ENCODE results near the gene CYP17A1.
"Not testable (repeated sequence)": the region's sequence is repeated elsewhere in the genome, so short reads cannot be mapped to it uniquely, and the experiment has no call there.

The CYP17A1 gene

DNA sequence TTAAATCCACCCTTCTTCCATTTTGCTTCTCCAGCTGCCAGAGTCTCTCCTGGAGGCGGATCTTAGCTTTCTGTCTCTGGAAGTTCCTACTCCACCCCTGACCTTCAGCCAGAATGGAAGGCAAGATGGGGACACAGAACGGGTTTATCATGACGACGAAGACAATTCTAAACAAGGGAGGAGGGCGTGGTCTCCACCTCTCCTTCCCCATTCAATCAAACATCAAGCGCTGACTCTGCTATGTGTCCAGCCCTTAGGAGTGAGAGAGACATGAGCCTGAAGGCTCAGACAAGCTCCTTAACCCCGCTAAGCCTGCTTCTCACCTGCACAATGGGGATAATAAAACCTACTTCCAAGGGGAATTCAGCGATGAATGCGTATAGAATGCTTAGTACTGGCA lies 3.1 kb downstream of the CYP17A1 start:
- 80% methylated on average over 9 of the region's 9 CpGs for WGBS
- H3K4me3 ChIP-seq (ENCODE audit: low read length), result no peak overlapping the region

DNA sequence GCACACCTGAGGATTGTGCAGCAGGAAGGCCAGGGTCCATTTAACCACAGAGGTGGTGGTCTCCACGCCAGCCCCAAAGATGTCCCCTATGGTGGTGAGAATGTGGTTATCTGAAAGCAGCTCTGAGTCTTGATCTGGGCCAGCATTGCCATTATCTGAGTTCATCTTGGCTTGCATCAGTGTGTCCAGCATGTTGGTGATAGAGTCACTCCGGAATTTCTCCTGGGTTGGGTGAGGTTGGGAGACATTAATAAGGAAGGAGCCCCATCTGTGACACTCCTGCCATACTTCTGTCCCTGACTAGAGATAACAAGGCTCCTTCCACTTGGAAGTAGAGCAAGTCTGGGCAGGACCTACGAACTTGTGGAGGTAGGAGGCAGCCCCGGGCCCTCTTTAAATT lies 4.2 kb downstream of the CYP17A1 start:
- no peak overlapping the region for H3K4me3 ChIP-seq (ENCODE audit: low read length)
- no peaks in the 10 kb centered on the region for H3K27me3 ChIP-seq (ENCODE audit: insufficient read depth, low read length)
- no peaks in the 10 kb centered on the region for H3K36me3 ChIP-seq (ENCODE audit: insufficient read depth, low read length)
- no peak overlapping the region for H3K9ac ChIP-seq (ENCODE audit: low read depth, low read length)
- H3K4me1 ChIP-seq (ENCODE audit: insufficient read depth, low read length), result no peaks in the 10 kb centered on the region
- no peak overlapping the region for H3K27ac ChIP-seq (ENCODE audit: low read depth, low read length)
- H3K9me3 ChIP-seq (ENCODE audit: insufficient read depth, low read depth, low read length), result peaks cover 4% of the 10 kb centered on the region; the same call in 1 of the 2 replicates
- WGBS, result 93% methylated on average over 4 of the region's 4 CpGs

More for the DNA sequence above, 3.1 kb downstream of the CYP17A1 start:
- H3K27ac ChIP-seq (ENCODE audit: low read depth, low read length), result no peak overlapping the region
- no peaks in the 10 kb centered on the region for H3K4me1 ChIP-seq (ENCODE audit: insufficient read depth, low read length)
- no peak overlapping the region for H3K9ac ChIP-seq (ENCODE audit: low read depth, low read length)
- H3K27me3 ChIP-seq (ENCODE audit: insufficient read depth, low read length), result no peaks in the 10 kb centered on the region
- H3K9me3 ChIP-seq (ENCODE audit: insufficient read depth, low read depth, low read length), result peaks cover 7% of the 10 kb centered on the region; the same call in 1 of the 2 replicates
- no peaks in the 10 kb centered on the region for H3K36me3 ChIP-seq (ENCODE audit: insufficient read depth, low read length)

DNA sequence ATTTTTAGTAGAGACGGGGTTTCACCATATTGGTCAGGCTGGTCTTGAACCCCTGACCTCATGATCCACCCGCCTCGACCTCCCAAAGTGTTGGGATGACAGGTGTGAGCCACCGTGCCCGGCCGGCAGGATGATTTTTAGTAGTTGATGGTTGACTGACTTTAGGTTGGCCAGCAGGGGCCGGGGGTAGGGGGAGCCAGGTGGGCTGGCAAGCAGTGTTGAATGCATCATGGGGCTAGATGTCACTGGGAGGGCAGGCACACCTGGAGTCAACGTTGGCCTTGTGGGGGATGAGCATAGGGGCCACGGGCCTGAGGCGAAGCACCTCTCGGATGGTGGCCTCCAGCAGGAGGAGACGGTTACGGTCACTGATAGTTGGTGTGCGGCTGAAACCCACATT lies 5.0 kb downstream of the CYP17A1 start:
- Histone ChIP-seq H3K9me3 (ENCODE audit: insufficient read depth, low read depth, low read length) (no peaks in the 10 kb centered on the region), H3K4me1 (ENCODE audit: insufficient read depth, low read length) (no peaks in the 10 kb centered on the region), H3K27ac (ENCODE audit: low read depth, low read length) (no peak overlapping the region), H3K9ac (ENCODE audit: low read depth, low read length) (no peak overlapping the region), H3K36me3 (ENCODE audit: insufficient read depth, low read length) (no peaks in the 10 kb centered on the region), H3K4me3 (ENCODE audit: low read length) (no peak overlapping the region), H3K27me3 (ENCODE audit: insufficient read depth, low read length) (no peaks in the 10 kb centered on the region)
- 93% methylated on average over 14 of the region's 14 CpGs for WGBS

DNA sequence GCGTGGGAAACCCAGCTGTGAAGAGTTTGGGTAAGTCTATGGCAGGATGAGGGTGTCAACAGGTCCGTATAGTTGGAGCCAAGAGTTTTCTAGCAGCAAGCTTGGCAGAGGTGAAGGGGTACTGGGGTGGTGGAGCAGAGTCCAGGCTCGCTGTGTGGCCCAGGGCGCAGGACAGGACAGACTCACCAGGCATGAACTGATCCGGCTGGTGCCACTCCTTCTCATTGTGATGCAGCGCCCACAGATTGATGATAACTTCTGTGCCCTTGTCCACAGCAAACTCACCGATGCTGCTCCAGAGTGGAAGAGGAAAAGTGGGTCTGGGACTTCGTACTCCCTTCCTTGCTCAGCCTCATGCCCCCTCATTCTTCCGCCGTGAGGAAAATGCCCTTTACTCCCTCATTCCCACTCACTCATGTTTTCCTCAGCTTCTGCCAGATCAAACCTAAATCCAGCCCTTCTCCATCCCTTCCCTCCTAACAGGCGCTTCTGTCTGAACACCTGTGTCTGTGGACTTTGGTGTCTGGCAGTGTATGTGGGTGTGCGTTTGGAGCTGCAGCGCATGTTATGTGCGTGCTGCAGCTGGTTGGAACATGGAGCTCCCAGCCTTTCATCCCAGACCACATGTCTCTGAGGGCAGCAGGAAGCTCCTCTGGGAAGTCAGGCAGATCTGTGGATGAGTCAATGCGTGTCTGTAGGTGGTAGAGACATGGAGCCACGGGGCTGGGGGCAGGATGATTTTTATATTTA lies 5.7 kb downstream of the CYP17A1 start:
- 89% methylated on average over 15 of the region's 16 CpGs for WGBS

DNA sequence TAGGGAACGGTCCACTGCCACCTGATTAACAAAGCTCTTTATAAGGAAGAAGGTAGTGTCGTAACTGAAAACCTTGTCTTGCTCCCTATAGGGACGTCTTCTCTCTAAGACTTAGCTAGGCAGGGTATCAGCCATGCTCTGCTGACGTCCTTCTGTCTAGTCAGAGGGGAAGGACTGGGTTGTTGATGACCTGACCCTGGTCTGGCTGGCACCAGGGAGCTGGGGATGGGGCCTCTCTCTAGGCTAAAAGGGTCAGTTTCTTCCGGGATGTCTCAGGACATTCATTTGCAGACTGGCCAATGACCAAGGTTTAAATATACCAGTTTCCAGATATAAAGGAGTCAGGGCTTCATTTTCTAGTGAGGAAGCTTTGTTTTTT lies 9.6 kb downstream of the CYP17A1 start:
- Histone ChIP-seq H3K27me3 (ENCODE audit: insufficient read depth, low read length) (no peaks in the 10 kb centered on the region), H3K9me3 (ENCODE audit: insufficient read depth, low read depth, low read length) (peaks cover 14% of the 10 kb centered on the region), H3K4me1 (ENCODE audit: insufficient read depth, low read length) (no peaks in the 10 kb centered on the region), H3K9ac (ENCODE audit: low read depth, low read length) (no peak overlapping the region), H3K4me3 (ENCODE audit: low read length) (no peak overlapping the region), H3K36me3 (ENCODE audit: insufficient read depth, low read length) (no peaks in the 10 kb centered on the region), H3K27ac (ENCODE audit: low read depth, low read length) (no peak overlapping the region)
- WGBS, result 73% methylated on average over 5 of the region's 5 CpGs

More for the DNA sequence above, 5.7 kb downstream of the CYP17A1 start:
- Histone ChIP-seq H3K36me3 (ENCODE audit: insufficient read depth, low read length) (no peaks in the 10 kb centered on the region), H3K9ac (ENCODE audit: low read depth, low read length) (no peak overlapping the region), H3K27me3 (ENCODE audit: insufficient read depth, low read length) (no peaks in the 10 kb centered on the region), H3K27ac (ENCODE audit: low read depth, low read length) (no peak overlapping the region), H3K4me3 (ENCODE audit: low read length) (no peak overlapping the region), H3K4me1 (ENCODE audit: insufficient read depth, low read length) (no peaks in the 10 kb centered on the region), H3K9me3 (ENCODE audit: insufficient read depth, low read depth, low read length) (no peaks in the 10 kb centered on the region)

DNA sequence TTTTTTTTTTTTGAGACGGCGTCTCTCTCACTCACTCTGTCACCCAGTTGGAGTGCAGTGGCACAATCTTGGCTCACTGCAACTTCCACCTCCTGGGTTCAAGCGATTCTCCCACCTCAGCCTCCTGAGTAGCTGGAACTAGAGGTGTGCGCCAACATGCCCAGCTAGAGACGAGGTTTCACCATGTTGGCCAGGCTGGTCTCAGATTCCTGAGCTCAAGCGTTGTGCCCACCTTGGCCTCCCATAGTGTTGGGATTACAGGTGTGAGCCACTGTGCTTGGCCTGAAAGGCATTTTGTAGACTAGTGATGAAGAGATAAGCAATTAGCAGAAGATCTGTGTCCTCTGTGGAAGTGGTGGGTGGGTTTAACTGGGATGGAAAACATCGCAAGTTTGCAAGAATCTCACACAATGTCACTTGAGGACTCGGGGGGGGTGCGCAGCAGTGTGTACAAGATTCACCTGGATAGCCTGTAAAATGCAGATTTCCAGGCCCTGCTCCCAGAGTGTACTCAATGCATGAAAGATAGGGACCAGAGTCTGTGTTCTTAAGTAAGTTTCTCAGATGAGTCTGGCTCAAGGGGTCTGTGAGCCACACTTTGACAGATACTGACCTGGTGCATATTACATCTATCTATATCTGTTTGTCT lies 10.9 kb downstream of the CYP17A1 start:
- H3K9ac ChIP-seq (ENCODE audit: low read depth, low read length), result no peak overlapping the region
- peaks cover 14% of the 10 kb centered on the region for H3K9me3 ChIP-seq (ENCODE audit: insufficient read depth, low read depth, low read length)
- H3K4me1 ChIP-seq (ENCODE audit: insufficient read depth, low read length), result no peaks in the 10 kb centered on the region
- no peak overlapping the region for H3K4me3 ChIP-seq (ENCODE audit: low read length)
- no peak overlapping the region for H3K27ac ChIP-seq (ENCODE audit: low read depth, low read length)
- no peaks in the 10 kb centered on the region for H3K36me3 ChIP-seq (ENCODE audit: insufficient read depth, low read length)
- no peaks in the 10 kb centered on the region for H3K27me3 ChIP-seq (ENCODE audit: insufficient read depth, low read length)
- 95% methylated on average over 9 of the region's 9 CpGs for WGBS

DNA sequence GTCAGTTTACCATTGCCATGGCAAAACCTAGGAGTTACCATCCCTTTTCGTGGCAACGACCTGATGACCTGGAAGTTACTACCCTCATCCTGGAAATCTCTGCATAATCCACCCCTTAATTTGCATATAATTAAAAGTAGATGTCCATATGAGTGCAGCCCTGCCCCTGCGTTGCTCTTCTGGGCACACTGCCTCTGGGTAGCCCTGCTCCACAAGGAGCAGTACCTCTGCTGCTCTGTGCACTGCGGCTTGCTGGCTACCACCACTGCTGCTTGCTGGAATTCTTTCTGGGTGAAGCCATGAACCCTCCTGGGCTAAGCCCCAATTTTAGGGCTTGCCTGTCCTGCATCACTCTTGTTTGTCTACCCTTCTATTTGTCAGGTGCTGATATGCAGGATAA lies 12.5 kb downstream of the CYP17A1 start:
- Histone ChIP-seq H3K27ac (ENCODE audit: low read depth, low read length) (no peak overlapping the region), H3K36me3 (ENCODE audit: insufficient read depth, low read length) (no peaks in the 10 kb centered on the region), H3K9me3 (ENCODE audit: insufficient read depth, low read depth, low read length) (peaks cover 14% of the 10 kb centered on the region), H3K9ac (ENCODE audit: low read depth, low read length) (no peak overlapping the region), H3K27me3 (ENCODE audit: insufficient read depth, low read length) (no peaks in the 10 kb centered on the region), H3K4me1 (ENCODE audit: insufficient read depth, low read length) (no peaks in the 10 kb centered on the region), H3K4me3 (ENCODE audit: low read length) (no peak overlapping the region)
- WGBS, result 92% methylated on average over 4 of the region's 4 CpGs

DNA sequence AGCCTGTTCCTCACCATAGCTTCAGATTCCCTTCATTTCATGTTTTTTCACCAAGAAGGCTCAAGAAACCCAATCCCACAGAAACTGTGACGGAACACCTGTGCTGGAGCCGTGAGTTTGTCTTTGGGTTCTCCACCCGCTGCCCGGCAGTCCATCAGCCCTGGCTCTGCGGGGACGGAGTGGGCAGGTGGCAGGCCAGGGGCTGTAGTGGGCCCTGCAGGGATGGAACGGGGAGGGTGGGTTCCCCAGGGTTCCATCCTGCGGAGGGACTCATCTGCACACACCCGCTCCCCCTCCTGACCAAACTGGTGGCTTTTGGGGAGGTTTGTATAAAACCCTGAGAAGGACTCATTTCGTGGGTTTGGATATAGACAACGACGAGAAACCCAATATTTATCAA lies 15.0 kb downstream of the CYP17A1 start:
- Histone ChIP-seq H3K4me3 (ENCODE audit: low read length) (no peak overlapping the region), H3K9me3 (ENCODE audit: insufficient read depth, low read depth, low read length) (peaks cover 14% of the 10 kb centered on the region), H3K4me1 (ENCODE audit: insufficient read depth, low read length) (no peaks in the 10 kb centered on the region), H3K27me3 (ENCODE audit: insufficient read depth, low read length) (no peaks in the 10 kb centered on the region), H3K27ac (ENCODE audit: low read depth, low read length) (no peak overlapping the region), H3K9ac (ENCODE audit: low read depth, low read length) (no peak overlapping the region), H3K36me3 (ENCODE audit: insufficient read depth, low read length) (no peaks in the 10 kb centered on the region)
- WGBS, result 96% methylated on average over 12 of the region's 12 CpGs

DNA sequence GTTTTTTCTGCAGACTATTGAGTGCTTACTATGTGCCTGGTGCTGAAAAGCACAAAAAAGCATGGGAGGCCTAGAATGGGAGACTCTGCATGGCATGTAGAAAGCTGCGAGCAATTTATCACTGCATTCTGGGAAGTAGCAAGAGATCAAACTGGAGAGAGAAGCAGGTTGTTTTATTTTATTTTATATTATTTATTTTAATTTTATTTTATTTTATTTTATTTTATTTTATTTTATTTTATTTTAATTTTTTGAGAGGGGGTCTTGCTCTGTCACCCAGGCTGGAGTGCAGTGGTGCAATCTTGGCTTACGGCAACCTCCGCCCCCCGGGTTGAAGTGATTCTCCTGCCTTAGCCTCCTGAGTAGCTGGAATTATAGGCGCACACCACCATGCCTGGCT lies 17.2 kb downstream of the CYP17A1 start:
- H3K27ac ChIP-seq (ENCODE audit: low read depth, low read length); H3K4me3 ChIP-seq (ENCODE audit: low read length); H3K4me1 ChIP-seq (ENCODE audit: insufficient read depth, low read length); H3K9ac ChIP-seq (ENCODE audit: low read depth, low read length); H3K36me3 ChIP-seq (ENCODE audit: insufficient read depth, low read length); H3K9me3 ChIP-seq (ENCODE audit: insufficient read depth, low read depth, low read length); H3K27me3 ChIP-seq (ENCODE audit: insufficient read depth, low read length): not testable (repeated sequence)
- 95% methylated on average over 5 of the region's 5 CpGs for WGBS

DNA sequence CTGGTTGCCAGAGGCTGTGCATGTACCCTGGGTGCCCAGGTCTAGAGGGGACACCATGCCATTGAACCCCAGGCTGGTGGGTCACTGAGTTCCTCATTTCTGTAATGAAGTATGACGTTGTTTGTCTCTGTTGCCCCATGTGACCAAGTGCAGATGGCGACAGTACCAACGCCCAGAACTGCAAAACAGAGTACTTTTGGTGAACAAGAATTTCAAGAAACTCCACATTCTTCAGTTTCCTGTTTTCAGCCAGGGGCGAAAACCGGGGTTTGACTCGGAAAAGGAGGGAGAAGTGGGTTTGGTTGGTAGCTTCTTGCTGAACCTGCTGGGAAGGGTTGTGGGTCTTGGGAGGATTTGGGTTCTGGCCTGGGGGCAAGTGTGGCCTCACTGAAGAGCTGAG lies 18.2 kb downstream of the CYP17A1 start:
- H3K27ac ChIP-seq (ENCODE audit: low read depth, low read length), result no peak overlapping the region
- 89% methylated on average over 6 of the region's 6 CpGs for WGBS

DNA sequence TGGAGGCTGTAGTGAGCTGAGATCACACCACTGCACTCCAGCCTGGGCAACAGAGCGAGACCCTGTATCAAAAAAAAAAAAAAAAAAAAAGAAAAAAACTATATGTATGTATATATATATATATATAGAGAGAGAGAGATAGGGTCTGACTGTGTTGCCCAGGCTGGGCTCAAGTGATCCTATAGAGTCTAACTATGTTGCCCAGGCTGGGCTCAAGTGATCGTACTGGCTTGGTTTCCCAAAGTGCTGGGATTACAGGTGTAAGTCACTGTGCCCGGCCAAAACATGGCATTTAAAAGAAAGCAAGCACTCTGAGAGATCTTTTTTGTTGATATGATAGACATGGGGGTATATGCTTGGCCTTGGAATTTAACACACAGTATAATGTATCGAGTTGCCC lies 20.0 kb downstream of the CYP17A1 start:
- Histone ChIP-seq H3K9me3 (ENCODE audit: insufficient read depth, low read depth, low read length) (no peaks in the 10 kb centered on the region), H3K9ac (ENCODE audit: low read depth, low read length) (no peak overlapping the region), H3K27me3 (ENCODE audit: insufficient read depth, low read length) (no peaks in the 10 kb centered on the region), H3K4me3 (ENCODE audit: low read length) (no peak overlapping the region), H3K27ac (ENCODE audit: low read depth, low read length) (no peak overlapping the region), H3K4me1 (ENCODE audit: insufficient read depth, low read length) (peaks cover 14% of the 10 kb centered on the region), H3K36me3 (ENCODE audit: insufficient read depth, low read length) (peaks cover 17% of the 10 kb centered on the region)
- 95% methylated on average over 3 of the region's 4 CpGs for WGBS

More for the DNA sequence above, 18.2 kb downstream of the CYP17A1 start:
- Histone ChIP-seq H3K4me1 (ENCODE audit: insufficient read depth, low read length) (peaks cover 14% of the 10 kb centered on the region), H3K27me3 (ENCODE audit: insufficient read depth, low read length) (no peaks in the 10 kb centered on the region), H3K9me3 (ENCODE audit: insufficient read depth, low read depth, low read length) (peaks cover 2% of the 10 kb centered on the region; the same call in 1 of the 2 replicates), H3K4me3 (ENCODE audit: low read length) (no peak overlapping the region), H3K9ac (ENCODE audit: low read depth, low read length) (no peak overlapping the region), H3K36me3 (ENCODE audit: insufficient read depth, low read length) (peaks cover 2% of the 10 kb centered on the region; the same call in 1 of the 2 replicates)
